Adipose tissue (tissue), 3 donors: ENCODE measurements around the gene ATP5PD. TPM values are rescaled to one million over a fixed set of nuclear protein-coding genes. Genes with fewer than 3 reads are reported as not detected.
"Not testable (repeated sequence)": the region's sequence is repeated elsewhere in the genome, so short reads cannot be mapped to it uniquely, and the experiment has no call there.

Experiments
- H3K27ac ChIP-seq: one replicate; pipeline ENCODE4 v1.5.1; 2013; ENCODE audit warnings: low read depth, low read length
- WGBS, 3 donors: extraction: QIAGEN DNeasy Blood & Tissue Kit; methylation state at CpG; one replicate each; pipeline ENCODE4 v1.1.7; 2013; 5-methylcytosine and 5-hydroxymethylcytosine counted together
- polyA plus RNA-seq, 3 donors: library from polyadenylated mRNA; stranded (reverse); fragments of 200-250 nt; gene quantifications; one replicate each; pipeline ENCODE4 v1.2.3, GENCODE V29; 2013
- donor health status: healthy with polysubstance abuse.
- donor health status: Bipolar disorder and iron deficiency.
- donor health status: healthy.

Gene ATP5PD
- polyA plus RNA-seq, 3 donors: 180 to 535 (median 429) TPM

- WGBS, 3 donors: 82 to 92% (median 91%) methylated on average over 6 of the region's 6 CpGs
- H3K27ac ChIP-seq: no peak overlapping the region
Observed at GRCh38 chr17:75008373-75008772, 38.4 kb downstream of the ATP5PD start.

GRCh38 chr17:75006653-75007052 is 40.1 kb downstream of the ATP5PD start:
- 74 to 81% (median 79%) methylated on average over 5 of the region's 5 CpGs for WGBS, 3 donors

GRCh38 chr17:75006084-75006483 is 40.7 kb downstream of the ATP5PD start:
- H3K27ac ChIP-seq: not testable (repeated sequence)
- WGBS, 3 donors: 93 to 95% (median 93%) methylated on average over 6 of the region's 6 CpGs

More at GRCh38 chr17:75006653-75007052, 40.1 kb downstream of the ATP5PD start:
- no peak overlapping the region for H3K27ac ChIP-seq

- WGBS, 3 donors: 88 to 91% (median 89%) methylated on average over 8 of the region's 8 CpGs
- H3K27ac ChIP-seq: no peak overlapping the region
Observed at GRCh38 chr17:75005291-75005690, 41.5 kb downstream of the ATP5PD start.

- H3K27ac ChIP-seq: no peak overlapping the region
- 97 to 98% (median 97%) methylated on average over 3 of the region's 3 CpGs for WGBS, 3 donors
Observed at GRCh38 chr17:75004371-75004770, 42.4 kb downstream of the ATP5PD start.

- WGBS, 3 donors: 93 to 95% (median 94%) methylated on average over 19 of the region's 19 CpGs
- no peak overlapping the region for H3K27ac ChIP-seq
Observed at GRCh38 chr17:75003957-75004355, 42.8 kb downstream of the ATP5PD start.

GRCh38 chr17:75003070-75003956 is 43.5 kb downstream of the ATP5PD start:
- 87 to 92% (median 90%) methylated on average over 74 to 76 of the region's 76 CpGs for WGBS, 3 donors
- no peak overlapping the region for H3K27ac ChIP-seq

GRCh38 chr17:75001915-75002843 is 44.6 kb downstream of the ATP5PD start:
- H3K27ac ChIP-seq: no peak overlapping the region
- whole genome bisulfite sequencing, 3 donors: 85 to 91% (median 86%) methylated on average over 15 of the region's 15 CpGs

- WGBS, 3 donors: 80 to 87% (median 84%) methylated on average over 4 of the region's 4 CpGs
Observed at GRCh38 chr17:74999523-74999922, 47.2 kb downstream of the ATP5PD start.

GRCh38 chr17:74998783-74999182 is 48.0 kb downstream of the ATP5PD start:
- 78 to 80% (median 80%) methylated on average over 6 of the region's 6 CpGs for WGBS, 3 donors
- H3K27ac ChIP-seq: no peak overlapping the region

More at GRCh38 chr17:74999523-74999922, 47.2 kb downstream of the ATP5PD start:
- H3K27ac ChIP-seq: no peak overlapping the region

- WGBS, 3 donors: 69 to 86% (median 86%) methylated on average over 5 of the region's 5 CpGs
- H3K27ac ChIP-seq: no peak overlapping the region
Observed at GRCh38 chr17:74995847-74996246, 50.9 kb downstream of the ATP5PD start.

GRCh38 chr17:74994440-74994839 is 52.3 kb downstream of the ATP5PD start:
- 78 to 84% (median 79%) methylated on average over 7 of the region's 7 CpGs for WGBS, 3 donors
- H3K27ac ChIP-seq: no peak overlapping the region

- no peak overlapping the region for H3K27ac ChIP-seq
- WGBS, 3 donors: 29 to 42% (median 37%) methylated on average over 2 of the region's 2 CpGs
Observed at GRCh38 chr17:74992223-74992622, 54.5 kb downstream of the ATP5PD start.

- WGBS, 3 donors: 84 to 93% (median 90%) methylated on average over 10 of the region's 10 CpGs
- no peak overlapping the region for H3K27ac ChIP-seq
Observed at GRCh38 chr17:74990581-74991105, 56.1 kb downstream of the ATP5PD start.

Other genes starting within 250 kb of the ATP5PD start
- gene GRIN2C, start 187.1 kb downstream of the ATP5PD start, polyA plus RNA-seq: 1 to 10 TPM in 1 of 3 donors, under 1 TPM in 2; 0.18 to 1.1 (median 0.56) TPM
- gene FDXR, start 174.0 kb downstream of the ATP5PD start, polyA plus RNA-seq: 10 to 100 TPM in 1 of 3 donors, 1 to 10 TPM in 2; 5.7 to 14.1 (median 6.2) TPM
- gene FADS6, start 153.3 kb downstream of the ATP5PD start, polyA plus RNA-seq: under 1 TPM in 2 of 3 donors, not detected in 1; 0.05 to 0.06 TPM
- gene USH1G, start 123.7 kb downstream of the ATP5PD start, polyA plus RNA-seq: under 1 TPM in 1 of 3 donors, not detected in 2; 0.03 TPM
- gene OTOP2, start 122.7 kb downstream of the ATP5PD start, polyA plus RNA-seq: under 1 TPM in 1 of 3 donors, not detected in 2; 0.06 TPM
- under 1 TPM in 1 of 3 donors, not detected in 2; 0.38 TPM for gene OTOP3, start 111.1 kb downstream of the ATP5PD start, polyA plus RNA-seq
- gene HID1, start 74.2 kb downstream of the ATP5PD start, polyA plus RNA-seq: 10 to 100 TPM; 13.8 to 98.5 (median 26.3) TPM
- 10 to 100 TPM in 1 of 3 donors, 1 to 10 TPM in 2; 1.9 to 10.6 (median 7.0) TPM for gene CDR2L, start 59.3 kb downstream of the ATP5PD start, polyA plus RNA-seq
- 10 to 100 TPM; 27.7 to 43.5 (median 39.3) TPM for gene MRPL58, start 34.3 kb downstream of the ATP5PD start, polyA plus RNA-seq
- 10 to 100 TPM in 2 of 3 donors, 1 to 10 TPM in 1; 8.4 to 31.6 (median 23.7) TPM for gene KCTD2, start 256 bp upstream of the ATP5PD start, polyA plus RNA-seq
- 1 to 10 TPM; 2.0 to 7.1 (median 5.6) TPM for gene SLC16A5, start 41.0 kb upstream of the ATP5PD start, polyA plus RNA-seq
- 1 to 10 TPM; 2.9 to 6.1 (median 4.2) TPM for gene ARMC7, start 63.0 kb upstream of the ATP5PD start, polyA plus RNA-seq
- 10 to 100 TPM; 37.9 to 55.8 (median 51.3) TPM for gene NT5C, start 84.8 kb upstream of the ATP5PD start, polyA plus RNA-seq
- 10 to 100 TPM; 23.9 to 63.1 (median 56.7) TPM for gene JPT1, start 107.5 kb upstream of the ATP5PD start, polyA plus RNA-seq
- gene SUMO2, start 136.0 kb upstream of the ATP5PD start, polyA plus RNA-seq: 100 to 1,000 TPM in 1 of 3 donors, 10 to 100 TPM in 2; 31.2 to 122 (median 53.5) TPM
- 10 to 100 TPM; 26.8 to 40.3 (median 31.3) TPM for gene NUP85, start 158.7 kb upstream of the ATP5PD start, polyA plus RNA-seq
- gene GGA3, start 214.6 kb upstream of the ATP5PD start, polyA plus RNA-seq: 10 to 100 TPM; 16.3 to 28.2 (median 22.0) TPM
- gene MRPS7, start 214.9 kb upstream of the ATP5PD start, polyA plus RNA-seq: 10 to 100 TPM; 28.9 to 82.7 (median 51.6) TPM
- gene MIF4GD, start 224.3 kb upstream of the ATP5PD start, polyA plus RNA-seq: 10 to 100 TPM; 18.0 to 21.6 (median 19.0) TPM
- 10 to 100 TPM in 2 of 3 donors, 1 to 10 TPM in 1; 8.1 to 13.8 (median 12.4) TPM for gene SLC25A19, start 242.5 kb upstream of the ATP5PD start, polyA plus RNA-seq